Common myeloid progenitor, CD34-positive (primary cell): ENCODE data around the gene DYNLRB1.

Experiments
- CTCF ChIA-PET: fragments of 350-600 bp; sonication (Branson Sonifier 250); formaldehyde crosslinking; loops from one replicate; lab custom pipeline; 2021; ENCODE audit warnings: antibody characterized with exemption; lab: Charles Lee
- POLR2A ChIA-PET: fragments of 350-600 bp; sonication (Branson Sonifier 250); formaldehyde crosslinking; loops from one replicate; lab custom pipeline; 2021; ENCODE audit warnings: antibody characterized with exemption; lab: Charles Lee
- DNase-seq, 3 donors: peaks; one replicate each; pipeline versions ENCODE4 v3.0.0 to v3.0.0-alpha.2; 2013
- H3K27ac ChIP-seq, 2 experiments: 1 replicate in 1 of 2; 2 replicates in 1 of 2; pipeline ENCODE4 v1.7.0; 2013; ENCODE audit warnings: inconsistent platforms in 2 of 2, low read length in 2 of 2, mild to moderate bottlenecking in 2 of 2, low read depth in 1 of 2, moderate library complexity in 1 of 2; ENCODE audit not compliant: severe bottlenecking in 2 of 2, insufficient read depth in 1 of 2, poor library complexity in 1 of 2
- H3K27me3 ChIP-seq, 5 experiments: replicated peaks in 2 of 5; 1 replicate in 3 of 5; 2 replicates in 2 of 5; pipeline versions ENCODE4 v1.6.1 to v1.7.0; 2013; ENCODE audit warnings: low read length in 4 of 5, mild to moderate bottlenecking in 2 of 5, moderate library complexity in 2 of 5, inconsistent platforms in 1 of 5; ENCODE audit not compliant: insufficient read depth in 5 of 5, control insufficient read depth in 4 of 5
- H3K36me3 ChIP-seq, 4 experiments: 1 replicate in 2 of 4; 2 replicates in 2 of 4; pipeline versions ENCODE4 v1.6.1 to v1.7.0; 2013; ENCODE audit warnings: low read length in 3 of 4, control low read depth in 1 of 4, mild to moderate bottlenecking in 1 of 4; ENCODE audit not compliant: control insufficient read depth in 4 of 4, insufficient read depth in 4 of 4
- H3K4me1 ChIP-seq, 4 experiments: 1 replicate in 3 of 4; 2 replicates in 1 of 4; pipeline versions ENCODE4 v1.6.1 to v1.7.1; 2013; ENCODE audit warnings: low read length in 3 of 4, mild to moderate bottlenecking in 3 of 4, control low read depth in 1 of 4, inconsistent platforms in 1 of 4, moderate library complexity in 1 of 4; ENCODE audit not compliant: control insufficient read depth in 4 of 4, insufficient read depth in 4 of 4; ENCODE audit errors: control extremely low read depth in 1 of 4
- H3K4me3 ChIP-seq, 7 experiments: 1 replicate in 4 of 7; 2 replicates in 3 of 7; pipeline versions ENCODE4 v1.5.1 to v1.7.0; 2013; ENCODE audit warnings: mild to moderate bottlenecking in 7 of 7, low read length in 6 of 7, moderate library complexity in 6 of 7, inconsistent platforms in 2 of 7, low read depth in 2 of 7, control low read depth in 1 of 7; ENCODE audit not compliant: insufficient read depth in 4 of 7, control insufficient read depth in 1 of 7; ENCODE audit errors: extremely low read depth in 1 of 7
- H3K9me3 ChIP-seq, 5 experiments: 1 replicate in 4 of 5; 2 replicates in 1 of 5; pipeline versions ENCODE4 v1.6.1 to v1.7.1; 2013; ENCODE audit warnings: low read length in 4 of 5, mild to moderate bottlenecking in 2 of 5, inconsistent platforms in 1 of 5, low read depth in 1 of 5, moderate library complexity in 1 of 5; ENCODE audit not compliant: control insufficient read depth in 4 of 5, insufficient read depth in 2 of 5; ENCODE audit errors: control extremely low read depth in 1 of 5
- WGBS: methylation state at CpG from one replicate; pipeline ENCODE4 v1.1.5; 2013; ENCODE audit not compliant: insufficient coverage; 5-methylcytosine and 5-hydroxymethylcytosine counted together

The DYNLRB1 gene

GRCh38 chr20:34559311-34560140 lies 43.3 kb downstream of the DYNLRB1 start:
- CTCF ChIA-PET = interaction anchor here (1.0 to 2.0 kb wide), 5 partner anchors 8 to 149 kb away, joined by 3 to 5 read pairs (median 3); no protein-coding TSS in a partner anchor
- WGBS = 94% methylated on average over 34 of the region's 43 CpGs
- Histone ChIP-seq H3K9me3 (no peaks in the 10 kb centered on the region), H3K27me3 (no peaks in the 10 kb centered on the region), H3K36me3 (peaks cover 0 to 4% (median 0%) of the 10 kb centered on the region in 4 experiments), H3K27ac (no peak overlapping the region), H3K4me1 (peaks cover 3 to 9% (median 7%) of the 10 kb centered on the region in 4 experiments), H3K4me3 (no peak overlapping the region)
- POLR2A ChIA-PET = interaction anchor here (1.5 to 1.6 kb wide), 2 partner anchors 8 to 10 kb away, joined by 4 to 7 read pairs; no protein-coding TSS in a partner anchor
- DNase-seq = no peak

GRCh38 chr20:34560141-34560523 lies 43.9 kb downstream of the DYNLRB1 start:
- no peak for DNase-seq
- ChIA-PET POLR2A (no interaction called here), CTCF (interaction anchor here (1.2 kb wide), 1 partner anchor 10 kb away, joined by 3 read pairs; no protein-coding TSS in a partner anchor)
- Histone ChIP-seq H3K9me3 (no peaks in the 10 kb centered on the region), H3K36me3 (peaks cover 0 to 4% (median 0%) of the 10 kb centered on the region in 4 experiments), H3K4me1 (peaks cover 3 to 9% (median 7%) of the 10 kb centered on the region in 4 experiments), H3K27ac (no peak overlapping the region), H3K4me3 (no peak overlapping the region), H3K27me3 (no peaks in the 10 kb centered on the region)
- 94% methylated on average over 12 of the region's 12 CpGs for WGBS

GRCh38 chr20:34560614-34561013 lies 44.4 kb downstream of the DYNLRB1 start:
- Histone ChIP-seq H3K27ac (no peak overlapping the region), H3K9me3 (no peaks in the 10 kb centered on the region), H3K4me1 (peaks cover 3 to 9% (median 7%) of the 10 kb centered on the region in 4 experiments), H3K36me3 (peaks cover 0 to 6% (median under 1%) of the 10 kb centered on the region in 4 experiments), H3K27me3 (no peaks in the 10 kb centered on the region), H3K4me3 (no peak overlapping the region)
- ChIA-PET CTCF (no interaction called here), POLR2A (no interaction called here)
- DNase-seq = no peak
- 97% methylated on average over 7 of the region's 7 CpGs for WGBS

- Histone ChIP-seq H3K4me3 (no peak overlapping the region), H3K27ac (no peak overlapping the region), H3K36me3 (peaks cover 0 to 8% (median 1%) of the 10 kb centered on the region in 4 experiments), H3K4me1 (peaks cover 3 to 9% (median 7%) of the 10 kb centered on the region in 4 experiments), H3K27me3 (no peaks in the 10 kb centered on the region), H3K9me3 (no peaks in the 10 kb centered on the region)
- no peak for DNase-seq
- WGBS = 93% methylated on average over 10 of the region's 10 CpGs
- CTCF ChIA-PET = interaction anchor here (0.7 to 2.3 kb wide), 10 partner anchors 9 to 208 kb away, joined by 3 to 14 read pairs (median 6); partner anchors contain the start of gene TP53INP2
- POLR2A ChIA-PET = interaction anchor here (0.9 kb wide), 1 partner anchor 148 kb away, joined by 3 read pairs; no protein-coding TSS in a partner anchor
These were observed 45.4 kb downstream of the DYNLRB1 start for GRCh38 chr20:34561661-34562060.

GRCh38 chr20:34562641-34563040 lies 46.4 kb downstream of the DYNLRB1 start:
- WGBS = 93% methylated on average over 2 of the region's 5 CpGs
- Histone ChIP-seq H3K27ac (no peak overlapping the region), H3K4me3 (no peak overlapping the region), H3K9me3 (no peaks in the 10 kb centered on the region), H3K27me3 (no peaks in the 10 kb centered on the region), H3K36me3 (peaks cover 0 to 11% (median 2%) of the 10 kb centered on the region in 4 experiments), H3K4me1 (peaks cover 3 to 7% (median 6%) of the 10 kb centered on the region in 4 experiments)
- CTCF ChIA-PET = interaction anchor here (0.6 to 3.2 kb wide), 18 partner anchors 8 to 210 kb away, joined by 3 to 17 read pairs (median 4); partner anchors contain the start of gene TP53INP2
- POLR2A ChIA-PET = interaction anchor here (0.7 kb wide), 3 partner anchors 16 to 113 kb away, joined by 4 to 6 read pairs (median 4); no protein-coding TSS in a partner anchor
- DNase-seq = peak; percentile 43 to 61 (median 61)

- Histone ChIP-seq H3K36me3 (peaks cover 0 to 16% (median 8%) of the 10 kb centered on the region in 4 experiments), H3K4me3 (no peak overlapping the region), H3K27me3 (no peaks in the 10 kb centered on the region), H3K4me1 (no peaks in the 10 kb centered on the region), H3K27ac (no peak overlapping the region), H3K9me3 (no peaks in the 10 kb centered on the region)
- WGBS = 98% methylated on average over 5 of the region's 7 CpGs
- no peak for DNase-seq
- POLR2A ChIA-PET = no interaction called here
- CTCF ChIA-PET = interaction anchor here (3.2 kb wide), 1 partner anchor 9 kb away, joined by 17 read pairs; no protein-coding TSS in a partner anchor
These were observed 48.6 kb downstream of the DYNLRB1 start for GRCh38 chr20:34564833-34565232.
